Measurements from ENCODE around the gene TF. TPM values are rescaled to one million over a fixed set of nuclear protein-coding genes. Genes with fewer than 3 reads are reported as not detected.

The TF gene
- total RNA-seq, 1 donor from 2014 or later, result 4.4 TPM

DNA sequence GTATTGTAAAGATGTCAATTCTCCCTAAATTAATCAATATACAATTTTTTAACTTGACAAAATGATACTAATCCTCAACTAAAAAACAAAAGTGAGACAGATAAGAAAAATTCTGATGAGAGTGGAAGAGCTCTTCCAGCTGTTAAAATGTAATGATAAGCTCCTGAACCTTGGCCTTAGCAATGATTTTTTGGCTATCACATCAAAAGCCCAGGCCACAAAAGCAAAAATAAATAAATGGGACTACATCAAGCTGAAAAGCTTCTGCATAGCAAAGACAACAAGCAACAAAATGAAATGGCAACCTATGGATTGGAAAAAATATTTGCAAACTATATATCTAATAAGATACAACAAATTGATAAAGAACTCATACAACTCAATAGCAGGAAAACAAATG is 35.4 kb downstream of the TF start:
- DNase-seq (ENCODE audit: low spot score, unreplicated experiment), result no peak
- Mint-ChIP-seq H3K27me3 (peaks cover 8% of the 10 kb centered on the region), H3K4me1 (ENCODE audit: low read depth) (no peaks in the 10 kb centered on the region), H3K9me3 (ENCODE audit: low read depth) (peaks cover 8% of the 10 kb centered on the region), H3K36me3 (ENCODE audit: insufficient read depth) (no peaks in the 10 kb centered on the region), H3K27ac (no peak overlapping the region), H3K4me3 (ENCODE audit: low read depth) (no peak overlapping the region)
- no peak for TF ChIP-seq CTCF (IDR thresholded peaks at IDR 0.05; ENCODE audit: unreplicated experiment)

- Mint-ChIP-seq H3K27ac (no peak overlapping the region), H3K27me3 (peaks cover 8% of the 10 kb centered on the region), H3K36me3 (ENCODE audit: insufficient read depth) (no peaks in the 10 kb centered on the region), H3K4me1 (ENCODE audit: low read depth) (no peaks in the 10 kb centered on the region), H3K4me3 (ENCODE audit: low read depth) (no peak overlapping the region), H3K9me3 (ENCODE audit: low read depth) (peaks cover 17% of the 10 kb centered on the region)
- no peak for DNase-seq (ENCODE audit: low spot score, unreplicated experiment)
- TF ChIP-seq CTCF (IDR thresholded peaks at IDR 0.05; ENCODE audit: unreplicated experiment), result no peak
Observed at GRCh38 chr3:133782454-133782853, 36.3 kb downstream of the TF start.

DNA sequence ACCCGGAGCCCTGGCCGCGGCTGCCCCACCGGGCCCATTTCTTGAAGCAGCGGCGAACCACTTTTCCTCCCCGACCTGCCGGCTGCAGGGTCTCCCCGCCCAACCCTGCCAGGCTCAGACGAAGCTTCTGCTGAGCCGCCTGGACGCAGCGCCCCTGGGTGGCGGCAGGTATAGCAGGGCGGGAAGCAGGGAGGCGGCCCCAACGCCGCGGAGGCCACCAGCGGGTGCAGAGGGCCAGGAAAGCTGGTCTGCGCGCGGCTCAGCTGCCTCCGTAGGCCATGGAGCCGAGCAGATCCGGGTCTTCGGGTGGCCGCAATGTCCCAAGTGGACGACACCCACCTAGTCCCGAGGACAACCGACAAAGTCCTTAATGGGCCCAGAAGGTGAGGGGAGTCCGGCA is 37.6 kb downstream of the TF start:
- Mint-ChIP-seq H3K4me3 (ENCODE audit: low read depth) (no peak overlapping the region), H3K27me3 (peaks cover 7% of the 10 kb centered on the region), H3K4me1 (ENCODE audit: low read depth) (no peaks in the 10 kb centered on the region), H3K9me3 (ENCODE audit: low read depth) (peaks cover 17% of the 10 kb centered on the region), H3K27ac (no peak overlapping the region), H3K36me3 (ENCODE audit: insufficient read depth) (no peaks in the 10 kb centered on the region)
- DNase-seq (ENCODE audit: low spot score, unreplicated experiment), result no peak
- TF ChIP-seq CTCF (IDR thresholded peaks at IDR 0.05; ENCODE audit: unreplicated experiment), result no peak

- Mint-ChIP-seq H3K4me1 (ENCODE audit: low read depth) (no peaks in the 10 kb centered on the region), H3K9me3 (ENCODE audit: low read depth) (peaks cover 31% of the 10 kb centered on the region), H3K36me3 (ENCODE audit: insufficient read depth) (no peaks in the 10 kb centered on the region), H3K27ac (no peak overlapping the region), H3K27me3 (no peaks in the 10 kb centered on the region), H3K4me3 (ENCODE audit: low read depth) (no peak overlapping the region)
- no peak for TF ChIP-seq CTCF (IDR thresholded peaks at IDR 0.05; ENCODE audit: unreplicated experiment)
- no peak for DNase-seq (ENCODE audit: low spot score, unreplicated experiment)
Observed at GRCh38 chr3:133788024-133788423, 41.8 kb downstream of the TF start.

- TF ChIP-seq CTCF (IDR thresholded peaks at IDR 0.05; ENCODE audit: unreplicated experiment), result no peak
- DNase-seq (ENCODE audit: low spot score, unreplicated experiment), result no peak
- peaks cover 5% of the 10 kb centered on the region for H3K36me3 Mint-ChIP-seq (ENCODE audit: insufficient read depth)
- no peak overlapping the region for H3K27ac Mint-ChIP-seq
- H3K4me3 Mint-ChIP-seq (ENCODE audit: low read depth), result no peak overlapping the region
- no peaks in the 10 kb centered on the region for H3K4me1 Mint-ChIP-seq (ENCODE audit: low read depth)
- peaks cover 33% of the 10 kb centered on the region for H3K9me3 Mint-ChIP-seq (ENCODE audit: low read depth)
- H3K27me3 Mint-ChIP-seq, result peaks cover under 1% of the 10 kb centered on the region
Observed at GRCh38 chr3:133792171-133792763, 46.1 kb downstream of the TF start.
